GM12878 (cell line): ENCODE measurements around the gene ULBP2. TPM values are rescaled to one million over a fixed set of nuclear protein-coding genes. Genes with fewer than 3 reads are reported as not detected.
A peak's percentile ranks its signal among the peaks of the same experiment; 100 is the strongest.

Source experiments
- ATF3 ChIP-seq: IDR thresholded peaks from 2 replicates; pipeline ENCODE4 v1.6.1; 2011; ENCODE audit warnings: low read depth, mild to moderate bottlenecking, low read length, moderate library complexity, borderline replicate concordance; ENCODE audit errors: extremely low read depth
- BHLHE40 ChIP-seq, 2 experiments: fragments of 450-650 bp in 1 of 2; IDR thresholded peaks; 2 replicates each; pipeline ENCODE4 v1.6.1; 2011 to 2017; ENCODE audit warnings: low read depth in 2 of 2, borderline replicate concordance in 1 of 2, improper control_type of control experiment in 1 of 2, low read length in 1 of 2, mild to moderate bottlenecking in 1 of 2
- BRCA1 ChIP-seq: IDR thresholded peaks from 2 replicates; pipeline ENCODE4 v1.6.1; 2011; ENCODE audit warnings: low read depth, low read length, improper control_type of control experiment
- CBFB ChIP-seq: IDR thresholded peaks from 2 replicates; pipeline ENCODE4 v1.6.1; 2016; ENCODE audit warnings: antibody characterized with exemption, low read depth
- CBX5 ChIP-seq: sonication (generic); IDR thresholded peaks from 2 replicates; pipeline ENCODE4 v1.6.1; 2016; ENCODE audit warnings: low read depth, moderate library complexity, mild to moderate bottlenecking, inconsistent platforms
- CEBPB ChIP-seq, 2 experiments: fragments of 150-350 bp in 1 of 2; IDR thresholded peaks; 2 replicates each; pipeline ENCODE4 v1.6.1; 2012 to 2014; ENCODE audit warnings: low read depth in 2 of 2, low read length in 2 of 2, borderline replicate concordance in 1 of 2, inconsistent platforms in 1 of 2
- CHD2 ChIP-seq: IDR thresholded peaks from 2 replicates; pipeline ENCODE4 v1.6.1; 2011; ENCODE audit warnings: low read depth, low read length, improper control_type of control experiment, borderline replicate concordance
- CREB1 ChIP-seq: IDR thresholded peaks from 2 replicates; pipeline ENCODE4 v1.6.1; 2012; ENCODE audit warnings: low read depth, mild to moderate bottlenecking, inconsistent platforms
- EP300 ChIP-seq, 2 experiments: fragments of 150-350 bp in 1 of 2; IDR thresholded peaks; 2 replicates each; pipeline ENCODE4 v1.6.1; 2011 to 2012; ENCODE audit warnings: low read depth in 2 of 2, low read length in 2 of 2, borderline replicate concordance in 1 of 2, improper control_type of control experiment in 1 of 2, inconsistent platforms in 1 of 2; ENCODE audit not compliant: control insufficient read depth in 1 of 2
- FOS ChIP-seq: IDR thresholded peaks from 3 replicates; pipeline ENCODE4 v1.6.1; 2011; ENCODE audit warnings: borderline replicate concordance; ENCODE audit not compliant: insufficient read length; ENCODE audit errors: extremely low read depth
- IKZF1 ChIP-seq: fragments of 450-650 bp; conservative IDR thresholded peaks from 2 replicates; pipeline ENCODE4 v1.6.1; 2017; ENCODE audit warnings: antibody characterized with exemption, mild to moderate bottlenecking
- IRF4 ChIP-seq: IDR thresholded peaks from 2 replicates; pipeline ENCODE4 v1.6.1; 2011; ENCODE audit warnings: low read depth, low read length
- JUNB ChIP-seq: IDR thresholded peaks from 2 replicates; pipeline ENCODE4 v1.6.1; 2016; ENCODE audit warnings: antibody characterized with exemption, mild to moderate bottlenecking
- KDM1A ChIP-seq: fragments of 200-600 bp; sonication (generic); IDR thresholded peaks from 2 replicates; pipeline ENCODE4 v1.6.1; 2016; ENCODE audit warnings: borderline replicate concordance
- NFIC ChIP-seq: IDR thresholded peaks from 2 replicates; pipeline ENCODE4 v1.6.1; 2012; ENCODE audit warnings: low read depth, mild to moderate bottlenecking, inconsistent platforms, low read length, moderate library complexity
- NFYA ChIP-seq: IDR thresholded peaks from 2 replicates; pipeline ENCODE4 v1.6.1; 2011; ENCODE audit warnings: low read depth, mild to moderate bottlenecking, low read length, improper control_type of control experiment, borderline replicate concordance
- POLR2A ChIP-seq: IDR thresholded peaks from 2 replicates; pipeline ENCODE4 v1.6.1; 2011; ENCODE audit warnings: low read depth, mild to moderate bottlenecking, low read length
- RAD21 ChIP-seq: IDR thresholded peaks from 2 replicates; pipeline ENCODE4 v1.6.1; 2011; ENCODE audit warnings: mild to moderate bottlenecking, low read depth, low read length, moderate library complexity; ENCODE audit not compliant: insufficient read depth
- SP1 ChIP-seq: IDR thresholded peaks from one replicate; pipeline ENCODE4 v1.6.1; 2011; ENCODE audit warnings: low read depth, low read length
- TCF12 ChIP-seq: IDR thresholded peaks from 2 replicates; pipeline ENCODE4 v1.6.1; 2011; ENCODE audit warnings: low read depth, mild to moderate bottlenecking, low read length
- YY1 ChIP-seq: IDR thresholded peaks from 2 replicates; pipeline ENCODE4 v1.6.1; 2011; ENCODE audit warnings: low read depth, mild to moderate bottlenecking, low read length
- ZNF592 ChIP-seq: fragments of 450-650 bp; IDR thresholded peaks from 2 replicates; pipeline ENCODE4 v1.6.1; 2017; ENCODE audit warnings: mild to moderate bottlenecking, moderate library complexity
- ZSCAN29 ChIP-seq: fragments of 450-650 bp; IDR thresholded peaks from 2 replicates; pipeline ENCODE4 v1.6.1; 2017; ENCODE audit warnings: mild to moderate bottlenecking, moderate library complexity
- polyA plus RNA-seq, 11 experiments: library from polyadenylated mRNA; depleted of rRNA in 4 of 11; unstranded in 6 of 11; stranded (reverse) in 5 of 11; fragments of >200 nt; fragmentation: Nextera tagmentation in 4 of 11; fragmentation: Illumina TruSeq in 1 of 11; extraction: Ambion mirVana in 4 of 11; extraction: Trizol in 1 of 11; gene quantifications; 1 replicate in 1 of 11; 2 replicates in 10 of 11; pipeline versions ENCODE4 v1.2.1 to v1.2.3, GENCODE V29; 2011 to 2016; ENCODE audit warnings: inconsistent platforms in 2 of 11, missing spikeins in 2 of 11, low read depth in 1 of 11
- total RNA-seq, 4 experiments: library from RNA; depleted of rRNA in 3 of 4; stranded (reverse); fragments of >200 nt in 3 of 4; fragmentation: Illumina TruSeq in 1 of 4; extraction: Trizol in 1 of 4; gene quantifications; 2 replicates each; pipeline versions ENCODE4 v1.2.1 to v1.2.3, GENCODE V29; 2013 to 2021
- TF ChIP-seq, protein P1 (sequence below): fragments of 450-650 bp; conservative IDR thresholded peaks from 2 replicates; pipeline ENCODE4 v1.6.1; 2017; ENCODE audit warnings: mild to moderate bottlenecking, moderate library complexity

Gene ULBP2
- total and polyA plus RNA-seq, 10 of the 15 experiments (the other 5 are each of a cell fraction or from before 2014, with no cell fraction given), result 0.16 to 2.5 (median 0.22) TPM; not detected in 3

DNA sequence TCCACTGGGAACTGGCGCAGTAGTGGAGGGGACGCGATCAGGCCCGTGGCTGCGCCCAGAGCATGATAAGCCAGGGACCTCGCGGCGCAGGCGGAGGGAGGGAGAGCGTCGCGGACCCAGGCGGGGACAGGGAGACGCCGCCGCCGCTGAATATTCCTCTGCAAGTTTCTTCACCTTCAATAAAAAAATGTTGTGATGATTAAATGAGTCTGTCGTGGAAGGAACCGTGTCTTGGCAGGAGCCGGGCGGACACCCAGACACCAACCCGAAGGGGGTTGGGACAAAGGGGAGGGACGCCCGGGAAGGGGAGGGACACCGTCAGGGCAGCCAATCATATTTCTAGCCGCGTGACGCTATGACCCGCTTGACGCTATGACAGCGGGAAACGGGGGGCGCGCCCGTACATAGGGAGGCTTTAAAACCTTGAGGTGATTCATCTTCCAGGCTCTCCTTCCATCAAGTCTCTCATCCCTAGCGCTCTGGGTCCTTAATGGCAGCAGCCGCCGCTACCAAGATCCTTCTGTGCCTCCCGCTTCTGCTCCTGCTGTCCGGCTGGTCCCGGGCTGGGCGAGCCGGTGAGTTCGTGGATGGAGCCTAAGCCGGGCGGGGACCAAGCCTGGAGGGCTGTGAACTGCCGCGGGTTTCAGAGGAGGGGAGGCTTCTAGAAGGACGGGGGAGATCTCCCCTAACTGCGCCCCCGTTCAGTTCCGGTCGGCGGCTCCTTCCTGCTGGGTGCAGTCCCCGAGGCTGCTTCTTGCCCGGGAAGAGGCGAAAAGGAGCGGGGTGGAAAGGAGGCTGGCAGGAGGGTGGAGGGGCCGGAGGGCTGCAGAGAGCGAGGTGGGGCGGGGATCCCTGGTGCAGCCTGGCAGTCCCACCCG lies at the start of gene ULBP2 (continued):
- TF ChIP-seq ATF3 (no peak), BHLHE40 (IDR thresholded peaks at IDR 0.05; ENCODE audit: borderline replicate concordance in 1 of 2, low read depth in 2 of 2, low read length in 1 of 2) (no peak), JUNB (no peak), CBX5 (no peak), ZSCAN29 (no peak), NFYA (no peak), KDM1A (no peak), CREB1 (peak; percentile 79), FOS (no peak), IKZF1 (peak; percentile 39; the same call in 1 of the 2 replicates), NFIC (no peak), CHD2 (no peak), BRCA1 (no peak), EP300 (IDR thresholded peaks at IDR 0.05; ENCODE audit: borderline replicate concordance in 1 of 2, control insufficient read depth in 1 of 2, low read depth in 2 of 2, low read length in 2 of 2) (no peak), YY1 (no peak), CEBPB (IDR thresholded peaks at IDR 0.05; ENCODE audit: borderline replicate concordance in 1 of 2, low read depth in 2 of 2, low read length in 2 of 2) (no peak), ZNF592 (no peak), SP1 (peak; percentile 38), TCF12 (no peak), CBFB (no peak), RAD21 (no peak), IRF4 (no peak), POLR2A (peak; percentile 56; the same call in 1 of the 2 replicates)
- TF ChIP-seq, protein P1, sequence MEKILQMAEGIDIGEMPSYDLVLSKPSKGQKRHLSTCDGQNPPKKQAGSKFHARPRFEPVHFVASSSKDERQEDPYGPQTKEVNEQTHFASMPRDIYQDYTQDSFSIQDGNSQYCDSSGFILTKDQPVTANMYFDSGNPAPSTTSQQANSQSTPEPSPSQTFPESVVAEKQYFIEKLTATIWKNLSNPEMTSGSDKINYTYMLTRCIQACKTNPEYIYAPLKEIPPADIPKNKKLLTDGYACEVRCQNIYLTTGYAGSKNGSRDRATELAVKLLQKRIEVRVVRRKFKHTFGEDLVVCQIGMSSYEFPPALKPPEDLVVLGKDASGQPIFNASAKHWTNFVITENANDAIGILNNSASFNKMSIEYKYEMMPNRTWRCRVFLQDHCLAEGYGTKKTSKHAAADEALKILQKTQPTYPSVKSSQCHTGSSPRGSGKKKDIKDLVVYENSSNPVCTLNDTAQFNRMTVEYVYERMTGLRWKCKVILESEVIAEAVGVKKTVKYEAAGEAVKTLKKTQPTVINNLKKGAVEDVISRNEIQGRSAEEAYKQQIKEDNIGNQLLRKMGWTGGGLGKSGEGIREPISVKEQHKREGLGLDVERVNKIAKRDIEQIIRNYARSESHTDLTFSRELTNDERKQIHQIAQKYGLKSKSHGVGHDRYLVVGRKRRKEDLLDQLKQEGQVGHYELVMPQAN, result 0 out of 2 replicates have a peak, but pooled peaks have one; percentile 38
